Measurements from ENCODE around the gene ZC3H4. TPM values are rescaled to one million over a fixed set of nuclear protein-coding genes. Genes with fewer than 3 reads are reported as not detected.

Gene ZC3H4
- total RNA-seq (2014; rRNA removed; shearing (Covaris generic)) (33.8 and 36.9 TPM in 2 replicates), polyA plus RNA-seq (2016; fragmentation: Nextera tagmentation; extraction: Ambion mirVana) (26.7 and 29.4 TPM in 2 replicates)
- long read RNA-seq, partial matches to known transcripts = 0 of 10 reads
- long read RNA-seq, other reads (novel, unspliced or antisense) = 10 of 10 reads

DNA sequence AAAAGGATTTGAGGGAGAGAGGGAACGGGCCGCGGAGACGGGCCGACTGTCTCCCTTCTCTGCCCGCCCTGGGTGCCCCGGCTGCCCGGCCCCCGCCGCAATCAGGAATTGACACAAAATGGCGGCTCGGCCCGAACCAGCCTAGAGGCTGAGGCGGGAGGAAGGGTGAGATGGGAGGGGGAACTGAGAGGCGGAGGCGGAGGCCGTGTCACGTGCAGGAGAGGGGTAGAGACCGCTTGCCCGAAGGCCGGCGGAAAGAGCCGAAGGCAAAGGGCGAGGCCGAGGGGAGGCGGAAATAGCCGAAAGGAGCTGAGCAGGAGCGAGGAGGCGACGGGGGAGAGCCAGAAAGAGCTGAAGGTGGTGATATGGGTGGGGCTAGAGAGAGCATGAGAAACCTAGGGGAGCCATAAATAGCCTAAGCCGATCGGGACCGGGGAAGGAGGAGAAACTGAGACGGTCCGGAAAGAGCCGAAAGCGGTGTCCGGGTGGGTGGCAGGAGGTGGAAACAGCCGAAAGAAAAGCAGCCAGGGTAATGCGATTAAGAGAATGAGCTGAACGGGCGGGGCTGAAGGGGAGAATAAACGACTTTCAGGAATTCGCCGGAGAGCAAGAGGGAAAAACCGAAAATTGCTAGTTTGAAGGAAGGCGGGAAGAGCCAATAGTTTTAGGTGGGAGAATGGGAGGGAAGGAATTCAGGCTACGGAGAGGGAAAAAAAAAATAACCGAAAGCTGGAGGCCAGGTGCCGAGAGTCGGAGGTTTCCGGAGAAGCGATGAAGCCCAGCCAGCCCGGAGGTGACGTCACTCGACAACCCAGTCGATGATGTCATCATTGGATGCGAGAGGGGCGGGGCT is at the start of gene ZC3H4:
TSS of gene ZC3H4 (minus strand) at position 780 of the 853 bp plus-strand sequence. CDS start 1,192 bp downstream, outside the sequence.
- peak within 1 kb of the TSS; percentile 99 for H3K27ac Mint-ChIP-seq
- H3K4me2 ChIP-seq = peak within 1 kb of the TSS; percentile 93
- H3K36me3 Mint-ChIP-seq (ENCODE audit: low read depth) = peaks cover 31% of the 10 kb centered on the region
- H3K27me3 Mint-ChIP-seq (ENCODE audit: insufficient read depth, low read depth, poor library complexity) = peaks cover 24% of the 10 kb centered on the region
- ATAC-seq = peak; percentile 80
- H2AFZ ChIP-seq = no peak within 1 kb of the TSS
- peak within 1 kb of the TSS; percentile 92 for H3K4me3 ChIP-seq
- H3K9me3 Mint-ChIP-seq = no peaks in the 10 kb centered on the region; the same call in 2 of the 3 replicates
- peaks cover 16% of the 10 kb centered on the region for H3K4me1 ChIP-seq (ENCODE audit: insufficient read depth)
- peaks cover 17% of the 10 kb centered on the region; the same call in 1 of the 2 replicates for H3F3A ChIP-seq (replicated peaks; ENCODE audit: low read depth)
- TF ChIP-seq, protein P1, sequence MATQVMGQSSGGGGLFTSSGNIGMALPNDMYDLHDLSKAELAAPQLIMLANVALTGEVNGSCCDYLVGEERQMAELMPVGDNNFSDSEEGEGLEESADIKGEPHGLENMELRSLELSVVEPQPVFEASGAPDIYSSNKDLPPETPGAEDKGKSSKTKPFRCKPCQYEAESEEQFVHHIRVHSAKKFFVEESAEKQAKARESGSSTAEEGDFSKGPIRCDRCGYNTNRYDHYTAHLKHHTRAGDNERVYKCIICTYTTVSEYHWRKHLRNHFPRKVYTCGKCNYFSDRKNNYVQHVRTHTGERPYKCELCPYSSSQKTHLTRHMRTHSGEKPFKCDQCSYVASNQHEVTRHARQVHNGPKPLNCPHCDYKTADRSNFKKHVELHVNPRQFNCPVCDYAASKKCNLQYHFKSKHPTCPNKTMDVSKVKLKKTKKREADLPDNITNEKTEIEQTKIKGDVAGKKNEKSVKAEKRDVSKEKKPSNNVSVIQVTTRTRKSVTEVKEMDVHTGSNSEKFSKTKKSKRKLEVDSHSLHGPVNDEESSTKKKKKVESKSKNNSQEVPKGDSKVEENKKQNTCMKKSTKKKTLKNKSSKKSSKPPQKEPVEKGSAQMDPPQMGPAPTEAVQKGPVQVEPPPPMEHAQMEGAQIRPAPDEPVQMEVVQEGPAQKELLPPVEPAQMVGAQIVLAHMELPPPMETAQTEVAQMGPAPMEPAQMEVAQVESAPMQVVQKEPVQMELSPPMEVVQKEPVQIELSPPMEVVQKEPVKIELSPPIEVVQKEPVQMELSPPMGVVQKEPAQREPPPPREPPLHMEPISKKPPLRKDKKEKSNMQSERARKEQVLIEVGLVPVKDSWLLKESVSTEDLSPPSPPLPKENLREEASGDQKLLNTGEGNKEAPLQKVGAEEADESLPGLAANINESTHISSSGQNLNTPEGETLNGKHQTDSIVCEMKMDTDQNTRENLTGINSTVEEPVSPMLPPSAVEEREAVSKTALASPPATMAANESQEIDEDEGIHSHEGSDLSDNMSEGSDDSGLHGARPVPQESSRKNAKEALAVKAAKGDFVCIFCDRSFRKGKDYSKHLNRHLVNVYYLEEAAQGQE (IDR thresholded peaks at IDR 0.05; ENCODE audit: unreplicated experiment) = no peak
- TF ChIP-seq JUNB (IDR thresholded peaks at IDR 0.05; ENCODE audit: unreplicated experiment) (no peak), CREB1 (CRISPR knock-in tag; IDR thresholded peaks at IDR 0.05; ENCODE audit: low read depth) (peak; percentile 98), EZH2phosphoT487 (IDR thresholded peaks at IDR 0.05; ENCODE audit: unreplicated experiment) (no peak), POLR2AphosphoS5 (IDR thresholded peaks at IDR 0.05; ENCODE audit: low read depth) (peak; percentile 75), EZH2 (IDR thresholded peaks at IDR 0.05; ENCODE audit: low read depth, unreplicated experiment) (no peak)
- H3K36me3 ChIP-seq (ENCODE audit: insufficient read depth) = no peaks in the 10 kb centered on the region
- peaks cover 27% of the 10 kb centered on the region for H3K4me1 Mint-ChIP-seq
- H3K79me2 ChIP-seq (replicated peaks; ENCODE audit: insufficient read depth) = peaks cover 26% of the 10 kb centered on the region
- H3K4me3 Mint-ChIP-seq = peak within 1 kb of the TSS; percentile 94
- H3K27ac ChIP-seq (ENCODE audit: low read depth) = peak within 1 kb of the TSS; percentile 98
- DNase-seq (ENCODE audit: low spot score) = peak; percentile 99
- no peaks in the 10 kb centered on the region for H3K9me2 ChIP-seq (ENCODE audit: insufficient read depth)
- H4K20me1 ChIP-seq (replicated peaks; ENCODE audit: insufficient read depth) = no peaks in the 10 kb centered on the region
- H3K27me3 ChIP-seq (ENCODE audit: insufficient read depth) = no peaks in the 10 kb centered on the region

DNA sequence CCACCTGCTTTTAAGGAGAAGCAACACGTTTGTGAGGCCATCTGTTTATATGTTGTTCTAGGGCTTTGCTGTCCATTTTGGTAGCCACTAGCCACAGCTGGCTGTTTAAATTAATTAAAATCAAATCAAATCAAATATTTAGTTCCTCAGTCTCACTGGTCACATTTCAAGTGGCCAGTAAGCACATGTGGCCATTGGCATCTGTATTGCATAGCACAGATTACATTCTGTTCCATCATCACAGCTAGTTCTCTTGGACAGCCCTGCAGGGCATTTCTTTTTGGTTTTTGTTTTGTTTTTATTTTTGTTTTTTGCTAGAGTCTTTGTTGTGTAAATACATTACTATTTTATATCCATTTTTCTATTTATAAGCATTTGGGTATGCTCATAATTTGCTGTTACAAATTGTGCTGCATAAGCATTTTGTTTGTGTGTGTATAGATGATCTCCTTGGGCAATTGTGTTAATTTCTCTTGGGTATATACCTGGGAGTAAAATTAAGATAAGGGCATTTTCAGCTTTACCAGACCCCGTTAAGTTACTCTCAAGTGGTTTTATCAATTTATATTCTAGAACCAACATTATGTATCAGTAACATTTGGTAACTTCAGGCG is 48.4 kb upstream of the ZC3H4 start:
- peak overlapping the region; percentile 77; the same call in 1 of the 2 replicates for H3K27ac ChIP-seq (ENCODE audit: low read depth)
- Mint-ChIP-seq H3K4me1 (peaks cover 22% of the 10 kb centered on the region), H3K27me3 (ENCODE audit: insufficient read depth, low read depth, poor library complexity) (peaks cover 10% of the 10 kb centered on the region), H3K27ac (no peak overlapping the region), H3K9me3 (no peaks in the 10 kb centered on the region; the same call in 2 of the 3 replicates), H3K36me3 (ENCODE audit: low read depth) (peaks cover 65% of the 10 kb centered on the region), H3K4me3 (no peak overlapping the region)
- H3F3A ChIP-seq (replicated peaks; ENCODE audit: low read depth) = peaks cover 24% of the 10 kb centered on the region
- no peaks in the 10 kb centered on the region for H3K9me2 ChIP-seq (ENCODE audit: insufficient read depth)
- peaks cover 22% of the 10 kb centered on the region for H3K4me1 ChIP-seq (ENCODE audit: insufficient read depth)
- peaks cover 22% of the 10 kb centered on the region; the same call in 1 of the 2 replicates for H3K36me3 ChIP-seq (ENCODE audit: insufficient read depth)
- peaks cover 80% of the 10 kb centered on the region for H3K79me2 ChIP-seq (replicated peaks; ENCODE audit: insufficient read depth)
- no peak for DNase-seq (ENCODE audit: low spot score)
- H2AFZ ChIP-seq = no peak overlapping the region
- peaks cover 32% of the 10 kb centered on the region for H4K20me1 ChIP-seq (replicated peaks; ENCODE audit: insufficient read depth)
- H3K4me2 ChIP-seq = no peak overlapping the region
- no peak for ATAC-seq
- H3K27me3 ChIP-seq (ENCODE audit: insufficient read depth) = no peaks in the 10 kb centered on the region
- H3K4me3 ChIP-seq = no peak overlapping the region
- TF ChIP-seq EZH2 (IDR thresholded peaks at IDR 0.05; ENCODE audit: low read depth, unreplicated experiment) = no peak
- TF ChIP-seq CREB1 (CRISPR knock-in tag; IDR thresholded peaks at IDR 0.05; ENCODE audit: low read depth) = no peak
- no peak for TF ChIP-seq POLR2AphosphoS5 (IDR thresholded peaks at IDR 0.05; ENCODE audit: low read depth)
- no peak for TF ChIP-seq ZNF114 (CRISPR knock-in tag; IDR thresholded peaks at IDR 0.05)
- TF ChIP-seq STAT1 (IDR thresholded peaks at IDR 0.05; ENCODE audit: unreplicated experiment) = no peak
- TF ChIP-seq, protein P2, sequence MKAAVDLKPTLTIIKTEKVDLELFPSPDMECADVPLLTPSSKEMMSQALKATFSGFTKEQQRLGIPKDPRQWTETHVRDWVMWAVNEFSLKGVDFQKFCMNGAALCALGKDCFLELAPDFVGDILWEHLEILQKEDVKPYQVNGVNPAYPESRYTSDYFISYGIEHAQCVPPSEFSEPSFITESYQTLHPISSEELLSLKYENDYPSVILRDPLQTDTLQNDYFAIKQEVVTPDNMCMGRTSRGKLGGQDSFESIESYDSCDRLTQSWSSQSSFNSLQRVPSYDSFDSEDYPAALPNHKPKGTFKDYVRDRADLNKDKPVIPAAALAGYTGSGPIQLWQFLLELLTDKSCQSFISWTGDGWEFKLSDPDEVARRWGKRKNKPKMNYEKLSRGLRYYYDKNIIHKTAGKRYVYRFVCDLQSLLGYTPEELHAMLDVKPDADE (IDR thresholded peaks at IDR 0.05) = no peak
- TF ChIP-seq NANOG (IDR thresholded peaks at IDR 0.05; ENCODE audit: borderline replicate concordance) = no peak
- TF ChIP-seq ZNF331 (CRISPR knock-in tag; IDR thresholded peaks at IDR 0.05; ENCODE audit: low read depth) = no peak
- TF ChIP-seq, protein P3, sequence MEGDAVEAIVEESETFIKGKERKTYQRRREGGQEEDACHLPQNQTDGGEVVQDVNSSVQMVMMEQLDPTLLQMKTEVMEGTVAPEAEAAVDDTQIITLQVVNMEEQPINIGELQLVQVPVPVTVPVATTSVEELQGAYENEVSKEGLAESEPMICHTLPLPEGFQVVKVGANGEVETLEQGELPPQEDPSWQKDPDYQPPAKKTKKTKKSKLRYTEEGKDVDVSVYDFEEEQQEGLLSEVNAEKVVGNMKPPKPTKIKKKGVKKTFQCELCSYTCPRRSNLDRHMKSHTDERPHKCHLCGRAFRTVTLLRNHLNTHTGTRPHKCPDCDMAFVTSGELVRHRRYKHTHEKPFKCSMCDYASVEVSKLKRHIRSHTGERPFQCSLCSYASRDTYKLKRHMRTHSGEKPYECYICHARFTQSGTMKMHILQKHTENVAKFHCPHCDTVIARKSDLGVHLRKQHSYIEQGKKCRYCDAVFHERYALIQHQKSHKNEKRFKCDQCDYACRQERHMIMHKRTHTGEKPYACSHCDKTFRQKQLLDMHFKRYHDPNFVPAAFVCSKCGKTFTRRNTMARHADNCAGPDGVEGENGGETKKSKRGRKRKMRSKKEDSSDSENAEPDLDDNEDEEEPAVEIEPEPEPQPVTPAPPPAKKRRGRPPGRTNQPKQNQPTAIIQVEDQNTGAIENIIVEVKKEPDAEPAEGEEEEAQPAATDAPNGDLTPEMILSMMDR (conservative IDR thresholded peaks at IDR 0.05; ENCODE audit: low read depth in 2 of 2) = no peak
- no peak for TF ChIP-seq EZH2phosphoT487 (IDR thresholded peaks at IDR 0.05; ENCODE audit: unreplicated experiment)
